Bronchial epithelial cell (primary cell): ENCODE data around the gene CDKL1. TPM values are rescaled to one million over a fixed set of nuclear protein-coding genes. Genes with fewer than 3 reads are reported as not detected.
"Not testable (repeated sequence)": the region's sequence is repeated elsewhere in the genome, so short reads cannot be mapped to it uniquely, and the experiment has no call there.

ENCODE experiments used
- DNase-seq: peaks from one replicate; pipeline ENCODE4 v3.0.0-alpha.2; 2010; ENCODE audit warnings: low read depth
- FAIRE-seq: peaks from 2 replicates; lab custom pipeline; 2011; peaks lifted over from hg19 to GRCh38; lab: Jason Lieb, UNC
- H3K27me3 ChIP-seq: 2 replicates; pipeline ENCODE4 v1.5.1; 2011; ENCODE audit warnings: low read length; ENCODE audit not compliant: control insufficient read depth, insufficient read depth
- H3K36me3 ChIP-seq: 2 replicates; pipeline ENCODE4 v1.5.1; 2011; ENCODE audit warnings: low read length; ENCODE audit not compliant: control insufficient read depth, insufficient read depth
- H3K4me3 ChIP-seq: 2 replicates; pipeline ENCODE4 v1.5.1; 2011; ENCODE audit warnings: mild to moderate bottlenecking, low read depth, low read length, control low read depth
- total RNA-seq: library from RNA; depleted of rRNA; stranded (reverse); fragments of >200 nt; gene quantifications from 2 replicates; pipeline ENCODE4 v1.2.1, GENCODE V29; 2014
- TF ChIP-seq, protein P1 (sequence below): IDR thresholded peaks from 2 replicates; pipeline ENCODE4 v1.5.1; 2011; ENCODE audit warnings: mild to moderate bottlenecking, moderate library complexity, low read length, control low read depth, inconsistent platforms; ENCODE audit not compliant: insufficient read depth, severe bottlenecking

The CDKL1 gene
- total RNA-seq, 1 donor from 2014 or later, result 4.5 TPM

GRCh38 chr14:50319721-50320120 lies 77.0 kb downstream of the CDKL1 start:
- DNase-seq, result peak; percentile 14
- no peaks in the 10 kb centered on the region for H3K27me3 ChIP-seq
- H3K36me3 ChIP-seq, result peaks cover 2% of the 10 kb centered on the region
- H3K4me3 ChIP-seq, result no peak overlapping the region
- TF ChIP-seq, protein P1, sequence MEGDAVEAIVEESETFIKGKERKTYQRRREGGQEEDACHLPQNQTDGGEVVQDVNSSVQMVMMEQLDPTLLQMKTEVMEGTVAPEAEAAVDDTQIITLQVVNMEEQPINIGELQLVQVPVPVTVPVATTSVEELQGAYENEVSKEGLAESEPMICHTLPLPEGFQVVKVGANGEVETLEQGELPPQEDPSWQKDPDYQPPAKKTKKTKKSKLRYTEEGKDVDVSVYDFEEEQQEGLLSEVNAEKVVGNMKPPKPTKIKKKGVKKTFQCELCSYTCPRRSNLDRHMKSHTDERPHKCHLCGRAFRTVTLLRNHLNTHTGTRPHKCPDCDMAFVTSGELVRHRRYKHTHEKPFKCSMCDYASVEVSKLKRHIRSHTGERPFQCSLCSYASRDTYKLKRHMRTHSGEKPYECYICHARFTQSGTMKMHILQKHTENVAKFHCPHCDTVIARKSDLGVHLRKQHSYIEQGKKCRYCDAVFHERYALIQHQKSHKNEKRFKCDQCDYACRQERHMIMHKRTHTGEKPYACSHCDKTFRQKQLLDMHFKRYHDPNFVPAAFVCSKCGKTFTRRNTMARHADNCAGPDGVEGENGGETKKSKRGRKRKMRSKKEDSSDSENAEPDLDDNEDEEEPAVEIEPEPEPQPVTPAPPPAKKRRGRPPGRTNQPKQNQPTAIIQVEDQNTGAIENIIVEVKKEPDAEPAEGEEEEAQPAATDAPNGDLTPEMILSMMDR, result no peak
- FAIRE-seq, result no peak

DNA sequence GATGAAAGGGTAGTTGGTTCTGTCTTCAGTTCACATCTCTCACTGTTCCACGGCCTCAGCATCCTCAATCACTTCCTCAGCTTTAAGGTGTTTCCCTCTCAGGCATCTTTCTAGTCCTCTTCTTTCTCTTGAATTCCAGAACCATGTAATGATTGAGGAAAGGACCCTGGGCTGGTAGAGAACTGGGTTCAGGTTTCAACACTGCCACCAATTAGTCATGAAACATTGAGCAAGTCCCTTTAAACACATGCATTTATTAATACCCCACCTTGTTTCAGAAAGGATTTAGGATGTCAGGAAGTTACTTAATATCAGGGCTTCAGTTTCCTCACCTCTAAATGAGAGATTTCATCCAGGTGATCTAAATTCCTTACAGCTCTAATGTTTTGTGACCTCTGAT lies 77.4 kb downstream of the CDKL1 start:
- TF ChIP-seq, protein P1, result no peak
- DNase-seq (peak; percentile 84), FAIRE-seq (no peak)
- Histone ChIP-seq H3K27me3 (no peaks in the 10 kb centered on the region), H3K36me3 (peaks cover 2% of the 10 kb centered on the region), H3K4me3 (no peak overlapping the region)

DNA sequence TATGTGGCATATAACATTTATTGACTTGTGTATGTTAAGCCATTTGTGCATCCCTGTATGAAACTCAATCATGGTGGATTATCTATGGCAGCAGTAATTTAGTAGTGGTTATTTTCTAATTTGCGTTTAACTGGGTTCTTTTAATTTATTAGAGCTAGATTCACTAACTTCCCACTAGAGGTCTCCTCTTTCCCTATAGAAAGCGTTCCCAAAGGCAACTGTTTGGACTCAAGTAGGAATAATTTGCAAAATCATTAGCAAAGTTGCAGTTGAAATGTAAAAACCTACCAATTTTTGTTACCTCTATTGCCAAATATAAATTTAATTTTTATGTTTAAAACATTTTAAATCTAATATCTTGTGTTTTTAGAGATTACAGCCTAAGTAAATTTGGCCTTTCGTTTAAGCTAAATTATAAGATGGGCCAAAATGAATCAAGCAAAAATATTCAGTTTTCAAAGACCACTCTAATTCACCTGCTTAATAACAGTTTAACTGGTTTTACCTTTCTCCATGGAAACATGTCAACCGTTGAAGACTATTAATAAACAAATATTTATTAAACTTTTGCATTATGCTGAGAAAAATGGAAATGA lies 78.6 kb downstream of the CDKL1 start:
- FAIRE-seq (no peak), DNase-seq (peak; percentile 47)
- Histone ChIP-seq H3K27me3 (no peaks in the 10 kb centered on the region), H3K4me3 (no peak overlapping the region), H3K36me3 (peaks cover 2% of the 10 kb centered on the region)
- TF ChIP-seq, protein P1, result peak; percentile 48

DNA sequence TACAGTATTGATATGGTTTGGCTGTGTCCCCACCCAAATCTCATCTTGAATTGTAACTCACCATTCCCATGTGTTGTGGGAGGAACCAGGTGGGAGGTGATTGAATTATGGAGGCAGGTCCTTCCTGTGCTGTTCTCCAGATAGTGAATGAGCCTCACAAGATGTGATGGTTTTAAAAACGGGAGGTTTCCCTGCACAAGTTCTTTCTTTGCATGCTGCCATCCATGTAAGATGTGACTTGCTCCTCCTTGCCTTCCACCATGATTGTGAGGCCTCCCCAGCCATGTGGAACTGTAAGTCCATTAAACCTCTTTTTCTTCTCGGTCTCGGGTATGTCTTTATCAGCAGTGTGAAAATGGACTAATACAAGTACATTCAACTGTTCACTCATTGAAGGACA lies 82.6 kb downstream of the CDKL1 start:
- DNase-seq, H3K27me3 ChIP-seq, H3K36me3 ChIP-seq, H3K4me3 ChIP-seq, FAIRE-seq: not testable (repeated sequence)

DNA sequence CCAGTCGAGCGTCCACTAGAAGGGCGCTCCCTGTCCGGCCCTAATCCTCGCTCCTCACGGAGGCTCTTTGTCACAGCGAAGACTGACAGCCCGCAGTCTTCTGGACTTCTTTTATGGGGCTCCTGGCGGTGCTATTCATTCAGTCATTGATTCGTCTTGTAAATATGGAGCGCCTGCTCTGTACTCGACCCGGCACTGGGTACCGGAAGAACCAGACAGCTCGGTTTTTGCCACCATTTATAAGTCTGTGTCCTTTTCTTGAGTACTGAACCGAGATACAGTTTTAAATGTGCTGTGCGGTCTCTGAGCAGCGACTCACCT lies 84.0 kb downstream of the CDKL1 start:
- Histone ChIP-seq H3K27me3 (no peaks in the 10 kb centered on the region), H3K4me3 (peak overlapping the region; percentile 60), H3K36me3 (peaks cover 2% of the 10 kb centered on the region)
- FAIRE-seq (no peak), DNase-seq (peak; percentile 40)
- TF ChIP-seq, protein P1, result no peak

- no peak for FAIRE-seq
- peak within 1 kb of the TSS; percentile 60 for H3K4me3 ChIP-seq
- peaks cover 2% of the 10 kb centered on the region for H3K36me3 ChIP-seq
- no peaks in the 10 kb centered on the region for H3K27me3 ChIP-seq
- TF ChIP-seq, protein P1, result no peak
- peak; percentile 74 for DNase-seq
Observed at GRCh38 chr14:50311972-50312733, 84.5 kb downstream of the CDKL1 start, which contains the start of the genes DMAC2L and L2HGDH. Gene DMAC2L (plus strand): TSS chr14:50312324. CDS start chr14:50321488, 9,164 bp downstream. Gene L2HGDH (minus strand): TSS chr14:50312229. CDS start chr14:50312150, 79 bp downstream.
